Psoas muscle (tissue), 8 donors: ENCODE measurements around the gene BRK1. TPM values are rescaled to one million over a fixed set of nuclear protein-coding genes. Genes with fewer than 3 reads are reported as not detected.
A peak's percentile ranks its signal among the peaks of the same experiment; 100 is the strongest.

Experiments
- ATAC-seq, 4 donors: fragments of 200-7000 bp; cut with Tn5 transposase; one replicate each; pipeline ENCODE4 v1.9.1; 2020; ENCODE audit warnings: moderate library complexity in 3 of 4, mild to moderate bottlenecking in 2 of 4
- DNase-seq, 2 donors: peaks; one replicate each; pipeline ENCODE4 v3.0.0-alpha.2; 2020
- H3K27ac ChIP-seq: fragments of 200-600 bp; one replicate; pipeline ENCODE4 v1.8.0; 2022
- H3K27me3 ChIP-seq, 3 donors: fragments of 200-600 bp in 1 of 3; one replicate each; pipeline versions ENCODE4 v1.6.1 to v1.8.0; 2013 to 2022; ENCODE audit warnings: low read length in 2 of 3, mild to moderate bottlenecking in 2 of 3, moderate library complexity in 1 of 3; ENCODE audit not compliant: insufficient read depth in 3 of 3
- H3K36me3 ChIP-seq, 2 donors: fragments of 200-600 bp in 1 of 2; one replicate each; pipeline versions ENCODE4 v1.6.1 to v1.8.0; 2013 to 2022; ENCODE audit warnings: low read depth in 1 of 2, mild to moderate bottlenecking in 1 of 2, moderate library complexity in 1 of 2; ENCODE audit not compliant: insufficient read depth in 1 of 2
- H3K4me1 ChIP-seq: fragments of 200-600 bp; one replicate; pipeline ENCODE4 v1.8.0; 2022
- H3K4me3 ChIP-seq: fragments of 200-600 bp; one replicate; pipeline ENCODE4 v1.8.0; 2022; ENCODE audit warnings: mild to moderate bottlenecking
- H3K9me3 ChIP-seq: fragments of 200-600 bp; one replicate; pipeline ENCODE4 v1.8.0; 2022
- CTCF ChIP-seq: fragments of 200-600 bp; IDR thresholded peaks from one replicate; pipeline ENCODE4 v1.8.0; 2022; ENCODE audit warnings: antibody characterized with exemption
- WGBS, 3 donors: extraction: QIAGEN DNeasy Blood & Tissue Kit; methylation state at CpG; one replicate each; pipeline versions ENCODE4 v1.1.6 to v1.1.7; 2013; 5-methylcytosine and 5-hydroxymethylcytosine counted together
- intact Hi-C, 2 donors: fragments of 100-400 bp; cut with DNase I; formaldehyde crosslinking; loops; one replicate each; pipeline versions ENCODE4 v1.11.0 to v1.14.2; 2022
- polyA plus RNA-seq, 3 donors: library from polyadenylated mRNA; stranded (reverse); fragments of 200-250 nt; gene quantifications; one replicate each; pipeline ENCODE4 v1.2.3, GENCODE V29; 2013
- total RNA-seq, 4 donors: library from RNA; stranded (reverse); fragmentation: NEBNext Ultra II Directional in 2 of 4; extraction: Animal tissue kit (Norgen Biotek cat#: 25700) in 2 of 4; gene quantifications; one replicate each; pipeline versions ENCODE4 v1.2.1 to v1.2.4, GENCODE V29; 2021 to 2023
- donor health status: healthy with polysubstance abuse.
- donor health status: DM: no; HTN: no; CAD: no; lungs with moderate emphysema.
- donor health status: Bipolar disorder and iron deficiency.
- donor health status: healthy.
- donor health status: DM: yes; HTN: yes; CAD: no.
- donor health status: DM: no; HTN: no; CAD: no.
- donor health status: DM: no; HTN: no; CAD: no.
- donor health status: DM: yes; HTN: yes; CAD: no.

BRK1 gene
- total and polyA plus RNA-seq, 7 donors: 73.8 to 164 (median 82.7) TPM

DNA sequence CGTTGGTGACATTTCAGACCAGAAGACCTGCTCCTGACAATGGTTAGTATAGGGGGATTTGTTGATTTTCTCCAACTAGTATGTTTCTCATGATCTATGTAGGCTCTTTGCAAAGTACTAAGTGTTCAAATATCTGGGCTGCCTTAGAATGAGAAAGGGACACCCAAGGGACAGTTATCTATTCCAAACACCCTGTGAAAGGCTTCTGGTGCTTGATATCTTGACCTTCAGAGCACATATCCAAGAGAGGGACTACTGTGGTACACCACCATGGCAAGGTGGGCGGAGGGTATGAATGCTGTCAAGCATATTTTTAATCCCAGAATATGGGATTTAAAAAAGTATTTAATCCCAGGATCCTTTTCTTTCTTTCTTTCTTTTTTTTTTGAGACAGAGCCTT lies 8.6 kb upstream of the BRK1 start:
- Histone ChIP-seq H3K4me1 (no peaks in the 10 kb centered on the region), H3K9me3 (no peaks in the 10 kb centered on the region), H3K27ac (no peak overlapping the region), H3K4me3 (no peak overlapping the region), H3K27me3 (no peaks in the 10 kb centered on the region), H3K36me3 (no peaks in the 10 kb centered on the region)
- DNase-seq (no peak), ATAC-seq (no peak)
- WGBS, 3 donors: 76 to 86% (median 86%) methylated on average over 2 of the region's 2 CpGs
- no peak for TF ChIP-seq CTCF
- intact Hi-C loops: no loop called here

- no peaks in the 10 kb centered on the region for H3K4me1 ChIP-seq
- no peaks in the 10 kb centered on the region for H3K36me3 ChIP-seq
- intact Hi-C loops: no loop called here
- WGBS, 3 donors: 65 to 80% (median 77%) methylated on average over 28 of the region's 28 CpGs
- ATAC-seq: no peak
- no peak within 1 kb of the TSS for H3K4me3 ChIP-seq
- H3K27ac ChIP-seq: no peak within 1 kb of the TSS
- no peaks in the 10 kb centered on the region for H3K9me3 ChIP-seq
- no peak for TF ChIP-seq CTCF
- DNase-seq: no peak
- no peaks in the 10 kb centered on the region for H3K27me3 ChIP-seq
These were observed 7.4 kb upstream of the BRK1 start, which contains the start of gene FANCD2OS for GRCh38 chr3:10108091-10108490. TSS of gene FANCD2OS (minus strand) at chr3:10108255. CDS start at chr3:10104774, 3,481 bp downstream.

DNA sequence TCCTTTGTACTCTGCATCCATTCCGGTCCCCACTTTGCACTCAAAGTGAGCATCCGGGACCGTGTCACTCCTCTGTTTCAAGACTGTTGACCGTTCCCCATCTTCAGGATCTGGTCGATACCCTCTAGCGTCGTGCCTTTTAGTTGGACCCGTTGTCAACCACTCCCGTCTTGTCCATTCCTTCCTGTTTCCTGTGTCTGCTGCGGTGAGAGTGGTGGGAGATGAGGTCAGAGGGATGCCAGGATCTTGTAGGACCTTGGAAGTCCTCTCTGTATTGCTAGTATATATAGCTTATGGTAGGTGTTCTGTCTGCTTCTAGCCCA lies 624 bp downstream of the BRK1 start:
- DNase-seq (no peak), ATAC-seq (peak in 1 of 4 donors; percentile 10)
- no peaks in the 10 kb centered on the region for H3K27me3 ChIP-seq
- no peaks in the 10 kb centered on the region for H3K9me3 ChIP-seq
- H3K4me1 ChIP-seq: peaks cover 9% of the 10 kb centered on the region
- H3K4me3 ChIP-seq: peak overlapping the region; percentile 71
- H3K27ac ChIP-seq: no peak overlapping the region
- H3K36me3 ChIP-seq: peaks cover 2 to 24% of the 10 kb centered on the region in 2 donors
- WGBS, 3 donors: 0% methylated on average over 10 of the region's 10 CpGs
- TF ChIP-seq CTCF: no peak
- intact Hi-C loops: loop anchor here (5.0 kb wide), 1 partner anchor 89 kb away; the partner anchor contains the start of gene FANCD2 (in 2 of the 2)

GRCh38 chr3:10116928-10117327 lies 1.5 kb downstream of the BRK1 start:
- Histone ChIP-seq H3K9me3 (no peaks in the 10 kb centered on the region), H3K27ac (no peak overlapping the region), H3K4me3 (peak overlapping the region; percentile 71), H3K27me3 (no peaks in the 10 kb centered on the region), H3K36me3 (peaks cover 2 to 32% of the 10 kb centered on the region in 2 donors), H3K4me1 (peaks cover 9% of the 10 kb centered on the region)
- ATAC-seq (no peak), DNase-seq (no peak)
- 62 to 69% (median 67%) methylated on average over 4 of the region's 4 CpGs for WGBS, 3 donors
- intact Hi-C loops: loop anchor here (5.0 kb wide), 1 partner anchor 90 kb away; the partner anchor contains the start of gene FANCD2 (in 2 of the 2)
- TF ChIP-seq CTCF: no peak

DNA sequence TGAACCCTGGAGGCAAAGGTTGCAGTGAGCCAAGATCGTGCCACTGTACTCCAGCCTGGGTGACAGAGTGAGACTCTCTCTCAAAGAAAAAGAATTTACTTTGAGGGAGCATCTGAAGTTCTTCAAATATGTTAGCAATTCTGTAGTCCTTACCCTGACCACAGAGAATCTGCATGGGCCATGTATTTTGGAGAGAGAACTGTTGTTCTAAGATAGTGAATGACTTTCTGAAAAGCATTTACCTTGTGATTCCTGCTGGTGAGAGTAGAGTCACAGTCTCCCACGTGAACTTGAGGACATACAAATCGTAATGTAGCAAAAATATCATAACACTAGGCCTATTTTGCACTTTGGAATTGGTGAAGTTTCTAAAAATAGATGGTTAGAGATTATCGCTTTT lies 3.9 kb downstream of the BRK1 start:
- Histone ChIP-seq H3K27me3 (no peaks in the 10 kb centered on the region), H3K27ac (no peak overlapping the region), H3K4me1 (peaks cover 9% of the 10 kb centered on the region), H3K36me3 (peaks cover 2 to 35% of the 10 kb centered on the region in 2 donors), H3K9me3 (no peaks in the 10 kb centered on the region), H3K4me3 (no peak overlapping the region)
- DNase-seq: no peak
- ATAC-seq: no peak
- intact Hi-C loops: loop anchor here (5.0 kb wide), 1 partner anchor 92 kb away; the partner anchor contains the start of gene FANCD2 (in 2 of the 2)
- no peak for TF ChIP-seq CTCF
- 70 to 83% (median 74%) methylated on average over 4 of the region's 4 CpGs for WGBS, 3 donors
